ENCODE data around the gene UGT1A4. TPM values are rescaled to one million over a fixed set of nuclear protein-coding genes. Genes with fewer than 3 reads are reported as not detected.

The UGT1A4 gene
- total and polyA plus RNA-seq, 8 donors: 0.19 TPM; not detected in 7

- ATAC-seq (no peak), DNase-seq (no peak), FAIRE-seq (no peak)
- H3K4me1 ChIP-seq: no peaks in the 10 kb centered on the region
- H3K27me3 ChIP-seq: no peaks in the 10 kb centered on the region
- no peaks in the 10 kb centered on the region for H3K9me3 ChIP-seq
- WGBS, 2 donors: 46 to 47% methylated on average over 5 of the region's 5 CpGs
- TF ChIP-seq CTCF (IDR thresholded peaks at IDR 0.05): no peak
- no peak overlapping the region for H3K27ac ChIP-seq
- H3K36me3 ChIP-seq: no peaks in the 10 kb centered on the region
- H3K4me3 ChIP-seq: no peak overlapping the region
- intact Hi-C loops (cut with DNase I): no loop called here
Observed at GRCh38 chr2:233772583-233772982, 54.0 kb downstream of the UGT1A4 start.

- 77 to 85% methylated on average over 5 of the region's 5 CpGs for WGBS, 2 donors
- intact Hi-C loops (cut with DNase I): no loop called here
- no peak for TF ChIP-seq CTCF (IDR thresholded peaks at IDR 0.05)
- Histone ChIP-seq H3K4me1 (no peaks in the 10 kb centered on the region), H3K27ac (no peak overlapping the region), H3K9me3 (no peaks in the 10 kb centered on the region), H3K4me3 (no peak overlapping the region), H3K36me3 (no peaks in the 10 kb centered on the region), H3K27me3 (no peaks in the 10 kb centered on the region)
- FAIRE-seq: no peak
- ATAC-seq: no peak
- no peak for DNase-seq
Observed at GRCh38 chr2:233773854-233774253, 55.3 kb downstream of the UGT1A4 start.

GRCh38 chr2:233775414-233775813, 56.9 kb downstream of the UGT1A4 start:
- ATAC-seq (no peak), DNase-seq (no peak), FAIRE-seq (no peak)
- intact Hi-C loops (cut with DNase I): no loop called here
- no peaks in the 10 kb centered on the region for H3K9me3 ChIP-seq
- H3K4me1 ChIP-seq: no peaks in the 10 kb centered on the region
- H3K27me3 ChIP-seq: no peaks in the 10 kb centered on the region
- H3K4me3 ChIP-seq: no peak overlapping the region
- H3K27ac ChIP-seq: no peak overlapping the region
- WGBS, 2 donors: 80 to 90% methylated on average over 6 of the region's 6 CpGs
- no peak for TF ChIP-seq CTCF (IDR thresholded peaks at IDR 0.05)
- H3K36me3 ChIP-seq: no peaks in the 10 kb centered on the region

- FAIRE-seq (no peak), ATAC-seq (no peak)
Observed at GRCh38 chr2:233778030-233778429, 59.5 kb downstream of the UGT1A4 start, which contains the start of gene MROH2A. MROH2A (plus strand) TSS chr2:233778330; CDS start chr2:233779359, 1,029 bp downstream.

More at GRCh38 chr2:233778030-233778429, 59.5 kb downstream of the UGT1A4 start, which contains the start of gene MROH2A:
- no peak for DNase-seq
- intact Hi-C loops (cut with DNase I): no loop called here
- Histone ChIP-seq H3K4me3 (no peak within 1 kb of the TSS), H3K27ac (no peak within 1 kb of the TSS), H3K27me3 (no peaks in the 10 kb centered on the region), H3K9me3 (no peaks in the 10 kb centered on the region), H3K36me3 (no peaks in the 10 kb centered on the region), H3K4me1 (no peaks in the 10 kb centered on the region)
- TF ChIP-seq CTCF (IDR thresholded peaks at IDR 0.05): no peak
- 52 to 56% methylated on average over 2 of the region's 2 CpGs for WGBS, 2 donors
